PC-3 (cell line): Measurements from ENCODE around the gene SH2D6. TPM values are rescaled to one million over a fixed set of nuclear protein-coding genes. Genes with fewer than 3 reads are reported as not detected.

Experiments used
- ATAC-seq: fragments of 200-7000 bp; cut with Tn5 transposase; 2 replicates; pipeline ENCODE4 v1.9.1; 2020; ENCODE audit warnings: mild to moderate bottlenecking, moderate library complexity
- BruUV-seq: library from RNA; stranded (reverse); fragments of 400-500 nt; replicated peaks from 2 replicates; lab custom pipeline; 2021; lab: Mats Ljungman, UMichigan
- CTCF ChIA-PET: fragments of 300-600 bp; sonication (Branson Sonifier 250); formaldehyde crosslinking; loops from one replicate; lab custom pipeline; 2022; ENCODE audit warnings: antibody characterized with exemption; lab: Charles Lee
- POLR2A ChIA-PET: fragments of 300-600 bp; sonication (Branson Sonifier 250); formaldehyde crosslinking; loops from one replicate; lab custom pipeline; 2022; ENCODE audit warnings: antibody characterized with exemption; ENCODE audit not compliant: unreplicated experiment; lab: Charles Lee
- DNase-seq: peaks from one replicate; pipeline ENCODE4 v3.0.0-alpha.2; 2015
- H2AFZ ChIP-seq: fragments of 300-600 bp; sonication (generic); 2 replicates; pipeline ENCODE4 v1.6.0; 2016; ENCODE audit warnings: antibody characterized with exemption, low read length
- H3F3A ChIP-seq: fragments of 300-600 bp; sonication (generic); one replicate; pipeline ENCODE4 v1.6.0; 2017; ENCODE audit warnings: antibody characterized with exemption, low read length, control low read depth, mild to moderate bottlenecking; ENCODE audit not compliant: unreplicated experiment
- H3K27ac ChIP-seq: fragments of 300-600 bp; sonication (generic); 2 replicates; pipeline ENCODE4 v1.5.1; 2016; ENCODE audit warnings: mild to moderate bottlenecking, low read length
- H3K27me3 ChIP-seq: fragments of 300-600 bp; sonication (generic); 2 replicates; pipeline ENCODE4 v1.6.1; 2016; ENCODE audit warnings: low read length, mixed read lengths
- H3K36me3 ChIP-seq: fragments of 300-600 bp; sonication (generic); 2 replicates; pipeline ENCODE4 v1.6.1; 2016; ENCODE audit warnings: low read depth, mixed run types, low read length, mixed read lengths
- H3K4me1 ChIP-seq: fragments of 300-600 bp; sonication (generic); 2 replicates; pipeline ENCODE4 v1.5.1; 2016; ENCODE audit warnings: low read length; ENCODE audit not compliant: insufficient read depth
- H3K4me2 ChIP-seq: fragments of 300-600 bp; sonication (generic); 2 replicates; pipeline ENCODE4 v1.6.0; 2016; ENCODE audit warnings: low read length
- H3K4me3 ChIP-seq: fragments of 300-600 bp; sonication (generic); 2 replicates; pipeline ENCODE4 v1.5.1; 2016; ENCODE audit warnings: mild to moderate bottlenecking, low read length, mixed read lengths
- H3K79me2 ChIP-seq: fragments of 300-600 bp; sonication (generic); 2 replicates; pipeline ENCODE4 v1.6.1; 2017; ENCODE audit warnings: low read length, mixed read lengths
- H3K9ac ChIP-seq: fragments of 300-600 bp; sonication (generic); 2 replicates; pipeline ENCODE4 v1.6.0; 2016; ENCODE audit warnings: mild to moderate bottlenecking, low read length
- H3K9me2 ChIP-seq: fragments of 300-600 bp; sonication (generic); replicated peaks from 2 replicates; pipeline ENCODE4 v1.6.1; 2016; ENCODE audit warnings: mixed run types, low read length, mixed read lengths
- H3K9me3 ChIP-seq: fragments of 300-600 bp; sonication (generic); 2 replicates; pipeline ENCODE4 v1.6.1; 2016; ENCODE audit warnings: low read length, mixed read lengths
- H4K20me1 ChIP-seq: fragments of 300-600 bp; sonication (generic); 2 replicates; pipeline ENCODE4 v1.6.1; 2016; ENCODE audit warnings: low read length, mixed read lengths
- EZH2 ChIP-seq: fragments of 300-600 bp; sonication (generic); IDR thresholded peaks from one replicate; pipeline ENCODE4 v1.6.1; 2017; ENCODE audit warnings: antibody characterized with exemption, mild to moderate bottlenecking, low read length; ENCODE audit not compliant: unreplicated experiment
- EZH2phosphoT487 ChIP-seq: fragments of 300-600 bp; sonication (generic); IDR thresholded peaks from 2 replicates; pipeline ENCODE4 v1.6.1; 2018; ENCODE audit warnings: mild to moderate bottlenecking, antibody characterized with exemption, low read length, borderline replicate concordance
- intact Hi-C: fragments of 100-400 bp; cut with micrococcal nuclease; formaldehyde crosslinking; loops from 2 replicates; pipeline ENCODE4 v1.9.0; 2023
- total RNA-seq: library from RNA; depleted of rRNA; stranded (reverse); fragments of >200 nt; gene quantifications from 2 replicates; pipeline ENCODE4 v1.2.3, GENCODE V29; 2014
- TF ChIP-seq, protein P1 (sequence below): fragments of 300-600 bp; sonication (generic); conservative IDR thresholded peaks from 2 replicates; pipeline ENCODE4 v1.5.1; 2017; ENCODE audit warnings: antibody characterized with exemption, low read depth, mild to moderate bottlenecking, low read length

SH2D6 gene
- total RNA-seq, 1 experiment from 2014 or later: not detected

- no peak overlapping the region for H2AFZ ChIP-seq
- POLR2A ChIA-PET: no interaction called here
- H4K20me1 ChIP-seq: no peaks in the 10 kb centered on the region
- no peak for ATAC-seq
- H3K4me2 ChIP-seq: no peak overlapping the region
- peaks cover 4% of the 10 kb centered on the region for H3F3A ChIP-seq
- no peaks in the 10 kb centered on the region for H3K27me3 ChIP-seq
- no peaks in the 10 kb centered on the region for H3K9me2 ChIP-seq
- no peaks in the 10 kb centered on the region for H3K79me2 ChIP-seq
- CTCF ChIA-PET: no interaction called here
- no peaks in the 10 kb centered on the region for H3K9me3 ChIP-seq
- intact Hi-C loops: no loop called here
- no peak for DNase-seq
- no peak overlapping the region for H3K9ac ChIP-seq
- no peak overlapping the region for H3K27ac ChIP-seq
- no peak for TF ChIP-seq EZH2
- TF ChIP-seq, protein P1, sequence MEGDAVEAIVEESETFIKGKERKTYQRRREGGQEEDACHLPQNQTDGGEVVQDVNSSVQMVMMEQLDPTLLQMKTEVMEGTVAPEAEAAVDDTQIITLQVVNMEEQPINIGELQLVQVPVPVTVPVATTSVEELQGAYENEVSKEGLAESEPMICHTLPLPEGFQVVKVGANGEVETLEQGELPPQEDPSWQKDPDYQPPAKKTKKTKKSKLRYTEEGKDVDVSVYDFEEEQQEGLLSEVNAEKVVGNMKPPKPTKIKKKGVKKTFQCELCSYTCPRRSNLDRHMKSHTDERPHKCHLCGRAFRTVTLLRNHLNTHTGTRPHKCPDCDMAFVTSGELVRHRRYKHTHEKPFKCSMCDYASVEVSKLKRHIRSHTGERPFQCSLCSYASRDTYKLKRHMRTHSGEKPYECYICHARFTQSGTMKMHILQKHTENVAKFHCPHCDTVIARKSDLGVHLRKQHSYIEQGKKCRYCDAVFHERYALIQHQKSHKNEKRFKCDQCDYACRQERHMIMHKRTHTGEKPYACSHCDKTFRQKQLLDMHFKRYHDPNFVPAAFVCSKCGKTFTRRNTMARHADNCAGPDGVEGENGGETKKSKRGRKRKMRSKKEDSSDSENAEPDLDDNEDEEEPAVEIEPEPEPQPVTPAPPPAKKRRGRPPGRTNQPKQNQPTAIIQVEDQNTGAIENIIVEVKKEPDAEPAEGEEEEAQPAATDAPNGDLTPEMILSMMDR: no peak
- TF ChIP-seq EZH2phosphoT487: no peak
- H3K4me3 ChIP-seq: no peak overlapping the region
- no peaks in the 10 kb centered on the region for H3K36me3 ChIP-seq
- BruUV-seq: no TSS peak
- H3K4me1 ChIP-seq: peaks cover 17% of the 10 kb centered on the region; the same call in 1 of the 2 replicates
Measured at GRCh38 chr2:85440729-85441128, 22.2 kb downstream of the SH2D6 start.

- TF ChIP-seq EZH2 (no peak), EZH2phosphoT487 (no peak)
- TF ChIP-seq, protein P1: no peak
- BruUV-seq: no TSS peak
- H3K9me2 ChIP-seq: no peaks in the 10 kb centered on the region
- POLR2A ChIA-PET: no interaction called here
- 0 out of 2 replicates have a peak overlapping the region, but pooled peaks have one; percentile 34 for H2AFZ ChIP-seq
- peaks cover 17% of the 10 kb centered on the region; the same call in 1 of the 2 replicates for H3K4me1 ChIP-seq
- CTCF ChIA-PET: no interaction called here
- DNase-seq: no peak
- no peak overlapping the region for H3K9ac ChIP-seq
- intact Hi-C loops: no loop called here
- H3K27me3 ChIP-seq: no peaks in the 10 kb centered on the region
- H3F3A ChIP-seq: peaks cover 4% of the 10 kb centered on the region
- H4K20me1 ChIP-seq: no peaks in the 10 kb centered on the region
- no peaks in the 10 kb centered on the region for H3K36me3 ChIP-seq
- no peak overlapping the region for H3K27ac ChIP-seq
- H3K4me3 ChIP-seq: no peak overlapping the region
- H3K79me2 ChIP-seq: no peaks in the 10 kb centered on the region
- no peak overlapping the region for H3K4me2 ChIP-seq
- H3K9me3 ChIP-seq: no peaks in the 10 kb centered on the region
- ATAC-seq: no peak
Measured at GRCh38 chr2:85441864-85442263, 23.4 kb downstream of the SH2D6 start.

DNA sequence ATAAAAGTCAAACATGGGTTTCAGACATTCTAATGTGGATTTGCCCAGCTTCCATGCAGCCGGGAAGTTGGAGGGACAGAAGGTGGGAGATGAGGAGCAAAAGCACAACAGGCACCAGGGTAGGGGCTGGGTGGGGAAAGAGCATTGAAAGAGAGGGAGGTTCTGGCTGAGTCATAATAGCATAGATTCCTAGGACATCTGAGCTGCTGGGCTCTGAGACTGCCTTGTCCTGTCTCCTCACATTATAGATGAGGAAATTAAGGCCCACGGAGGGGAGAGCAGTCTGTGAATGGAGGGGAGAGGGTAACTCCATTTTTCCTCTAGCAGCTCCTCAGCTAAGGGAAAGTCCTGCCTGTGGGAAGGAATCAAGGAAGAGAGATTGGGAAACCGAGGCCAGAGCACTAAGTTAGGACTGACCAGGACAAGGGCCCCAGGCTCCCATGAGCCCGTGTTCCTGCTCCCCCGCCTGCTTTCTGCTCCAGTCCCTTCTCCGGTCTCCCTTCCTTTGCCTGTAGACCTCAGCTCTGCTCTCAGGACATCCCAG is 26.2 kb downstream of the SH2D6 start:
- Histone ChIP-seq H3K4me1 (peaks cover 3% of the 10 kb centered on the region; the same call in 1 of the 2 replicates), H3K79me2 (no peaks in the 10 kb centered on the region), H3K9me3 (no peaks in the 10 kb centered on the region), H3K9me2 (no peaks in the 10 kb centered on the region), H3K27me3 (no peaks in the 10 kb centered on the region), H3F3A (no peaks in the 10 kb centered on the region), H3K27ac (no peak overlapping the region), H2AFZ (no peak overlapping the region), H3K4me2 (no peak overlapping the region), H3K4me3 (no peak overlapping the region), H4K20me1 (no peaks in the 10 kb centered on the region), H3K36me3 (no peaks in the 10 kb centered on the region), H3K9ac (no peak overlapping the region)
- POLR2A ChIA-PET: no interaction called here
- ATAC-seq (peak; percentile 37; the same call in 1 of the 2 replicates), DNase-seq (no peak)
- no TSS peak for BruUV-seq
- CTCF ChIA-PET: no interaction called here
- intact Hi-C loops: no loop called here
- TF ChIP-seq, protein P1: no peak
- TF ChIP-seq EZH2phosphoT487: no peak
- no peak for TF ChIP-seq EZH2
